Right ventricle myocardium inferior (tissue), 1 donor: ENCODE measurements around the gene TLK2. TPM values are rescaled to one million over a fixed set of nuclear protein-coding genes. Genes with fewer than 3 reads are reported as not detected.
A peak's percentile ranks its signal among the peaks of the same experiment; 100 is the strongest.
"Not testable (repeated sequence)": the region's sequence is repeated elsewhere in the genome, so short reads cannot be mapped to it uniquely, and the experiment has no call there.

Source experiments
- ATAC-seq: fragments of 200-7000 bp; cut with Tn5 transposase; one replicate; pipeline ENCODE4 v1.9.1; 2020; ENCODE audit warnings: mild to moderate bottlenecking, moderate library complexity
- DNase-seq: peaks from one replicate; pipeline ENCODE4 v3.0.0; 2021; ENCODE audit errors: missing footprints
- intact Hi-C: fragments of 100-400 bp; cut with DNase I; formaldehyde crosslinking; loops from one replicate; pipeline ENCODE4 v1.11.0; 2022
- total RNA-seq: library from RNA; stranded (reverse); fragmentation: NEBNext Ultra II Directional; extraction: Animal tissue kit (Norgen Biotek cat#: 25700); gene quantifications from one replicate; pipeline ENCODE4 v1.2.1, GENCODE V29; 2021
- donor health status: DM: no; HTN: yes; CAD: no; lungs with severe emphysema.

The TLK2 gene
- total RNA-seq, 1 donor from 2014 or later, result 29.1 TPM

DNA sequence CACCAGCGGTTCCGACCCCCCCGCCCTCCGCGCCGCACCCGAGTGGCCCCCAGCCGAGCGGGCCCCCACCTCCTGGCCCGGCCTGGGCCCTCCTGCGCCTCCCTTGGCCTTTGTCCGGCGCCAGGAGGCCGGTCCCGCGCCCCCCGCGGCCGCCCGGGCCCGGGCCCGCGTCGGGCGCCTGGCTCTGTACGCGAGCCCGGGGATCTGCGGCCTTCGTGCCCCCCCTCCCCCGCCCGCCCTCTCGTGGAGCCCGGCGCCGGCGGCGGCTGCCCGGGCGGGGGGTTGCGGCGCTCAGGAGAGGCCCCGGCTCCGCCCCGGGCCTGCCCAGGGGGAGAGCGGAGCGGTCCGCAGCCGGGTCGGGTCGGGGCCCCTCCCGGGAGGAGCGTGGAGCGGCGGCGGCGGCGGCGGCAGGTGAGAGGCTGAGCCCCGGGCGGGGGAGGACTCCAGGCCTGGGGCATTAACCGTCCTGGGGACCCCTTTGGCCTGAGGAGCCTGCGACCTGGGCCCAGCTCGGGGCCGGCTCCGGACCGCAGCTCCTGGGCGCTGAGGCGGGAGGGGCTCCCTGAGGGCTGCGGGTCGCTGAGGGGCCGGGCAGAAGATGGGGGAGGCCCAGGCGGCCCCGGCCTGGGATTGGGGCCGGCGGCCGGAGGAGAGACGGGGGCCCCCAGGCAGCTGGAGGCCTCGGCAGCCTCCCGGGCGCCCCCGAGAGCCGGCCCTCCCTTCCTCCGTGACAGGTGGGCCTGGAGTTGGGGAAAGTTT lies 434 bp downstream of the TLK2 start:
- intact Hi-C loops, DNase-seq: not testable (repeated sequence)
- peak; percentile 33 for ATAC-seq

DNA sequence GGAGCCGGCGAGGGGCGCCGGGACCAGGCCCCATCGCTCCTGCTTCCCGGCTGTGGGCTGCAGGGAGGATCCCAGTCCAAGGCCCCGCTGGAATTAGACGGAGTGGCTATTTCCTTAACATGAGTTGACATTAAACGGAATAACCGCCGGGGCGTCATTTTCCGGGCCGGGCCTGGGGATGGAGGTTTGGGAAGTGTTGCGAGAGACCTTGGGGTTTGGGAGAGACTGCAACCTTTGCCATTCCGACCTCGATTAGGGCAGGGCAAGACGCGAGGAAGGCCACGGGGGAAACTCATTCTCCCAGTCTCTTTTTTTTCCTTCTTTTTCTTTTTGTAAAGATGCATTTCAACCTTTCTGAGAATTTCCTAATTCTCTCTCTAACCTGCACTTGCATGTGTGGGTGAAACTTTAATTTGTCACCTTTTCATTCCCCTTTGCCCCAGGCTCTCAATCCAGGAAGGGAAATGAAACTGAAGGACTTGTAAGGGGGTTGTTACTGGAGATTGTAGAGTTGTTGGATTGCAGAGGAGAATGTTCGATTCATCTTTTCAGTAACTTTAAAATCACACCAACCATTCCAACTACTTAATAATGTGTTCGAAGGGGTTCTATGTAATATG lies 1.1 kb downstream of the TLK2 start:
- DNase-seq, intact Hi-C loops: not testable (repeated sequence)
- peak; percentile 14 for ATAC-seq

DNA sequence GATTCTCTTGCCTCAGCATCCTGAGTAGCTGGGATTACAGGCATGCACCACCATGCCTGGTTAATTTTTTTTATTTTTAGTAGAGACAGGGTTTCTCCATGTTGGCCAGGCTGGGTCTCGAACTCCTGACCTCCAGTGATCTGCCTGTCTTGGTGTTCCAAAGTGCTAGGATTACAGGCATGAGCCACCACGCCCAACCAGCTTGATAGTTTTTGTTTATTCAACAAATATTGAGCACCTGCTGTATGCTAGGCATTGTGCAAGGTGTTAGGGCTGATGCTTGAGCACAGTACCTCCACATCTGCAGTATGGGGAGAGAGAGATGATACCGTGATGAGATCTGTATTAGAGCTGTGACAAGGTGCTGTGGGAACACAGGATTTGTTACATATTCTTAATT lies 3.9 kb downstream of the TLK2 start:
- DNase-seq, intact Hi-C loops, ATAC-seq: not testable (repeated sequence)

DNA sequence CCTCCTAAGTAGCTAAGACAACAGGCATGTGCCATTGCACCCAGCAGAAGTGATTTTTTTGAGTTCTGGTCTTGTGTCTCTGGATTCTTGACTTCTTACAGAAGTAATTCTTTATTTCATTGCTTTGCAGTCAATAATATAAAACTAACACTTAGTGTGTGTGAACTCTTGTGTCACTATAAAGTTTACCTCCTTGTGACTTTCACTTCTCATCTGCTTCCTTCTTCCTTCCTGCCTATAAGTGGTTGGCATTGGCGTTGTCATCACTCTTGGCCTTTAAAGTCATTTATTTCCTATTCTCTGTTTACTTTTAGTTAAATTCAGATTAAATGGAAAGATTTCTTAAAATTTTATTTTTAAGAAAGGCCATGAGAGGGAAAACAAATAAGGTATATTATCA lies 12.4 kb downstream of the TLK2 start:
- ATAC-seq, intact Hi-C loops, DNase-seq: not testable (repeated sequence)

DNA sequence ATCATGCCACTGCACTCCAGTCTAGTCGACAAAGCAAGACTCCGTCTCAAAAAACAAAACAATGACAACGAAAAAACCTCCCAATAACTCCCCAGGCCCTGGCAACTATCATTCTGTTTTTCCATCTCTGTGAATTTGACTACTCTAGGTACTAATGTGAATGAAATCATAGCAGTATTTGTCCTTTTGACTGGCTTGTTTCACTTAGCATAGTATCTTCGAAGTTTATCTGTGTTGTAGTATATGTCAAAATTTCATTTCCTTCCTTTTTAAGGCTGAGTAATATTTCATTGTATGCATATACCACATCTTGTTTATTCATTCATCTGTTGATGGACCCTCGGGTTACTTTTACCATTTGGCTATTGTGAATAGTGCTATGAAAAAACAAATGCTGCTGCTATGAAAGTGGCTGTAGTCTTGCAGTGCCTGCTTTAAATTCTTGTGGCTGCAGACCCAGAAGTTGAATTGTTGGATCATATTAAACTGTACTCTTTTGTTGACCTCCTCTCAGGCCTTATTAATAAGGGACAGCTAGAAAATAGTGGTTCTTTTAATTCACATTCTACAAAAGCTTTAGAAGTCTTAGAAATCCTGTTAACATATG lies 14.5 kb downstream of the TLK2 start:
- DNase-seq, intact Hi-C loops, ATAC-seq: not testable (repeated sequence)

DNA sequence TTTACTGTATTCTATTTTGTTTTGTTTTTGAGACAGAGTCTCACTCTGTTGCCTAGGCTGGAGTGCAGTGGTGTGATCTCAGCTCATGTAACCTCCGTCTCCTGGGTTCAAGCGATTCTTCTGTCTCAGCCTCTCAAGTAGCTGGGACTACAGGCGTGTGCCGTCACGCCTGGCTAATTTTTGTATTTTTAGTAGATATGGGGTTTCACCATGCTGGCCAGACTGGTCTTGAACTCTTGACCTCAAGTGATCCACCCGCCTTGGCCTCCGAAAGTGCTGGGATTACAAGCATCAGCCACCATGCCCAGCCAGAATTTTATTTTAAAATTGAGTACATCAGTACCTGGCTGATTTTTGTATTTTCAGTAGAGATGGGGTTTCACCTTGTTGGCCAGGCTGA lies 15.4 kb downstream of the TLK2 start:
- DNase-seq, intact Hi-C loops, ATAC-seq: not testable (repeated sequence)

DNA sequence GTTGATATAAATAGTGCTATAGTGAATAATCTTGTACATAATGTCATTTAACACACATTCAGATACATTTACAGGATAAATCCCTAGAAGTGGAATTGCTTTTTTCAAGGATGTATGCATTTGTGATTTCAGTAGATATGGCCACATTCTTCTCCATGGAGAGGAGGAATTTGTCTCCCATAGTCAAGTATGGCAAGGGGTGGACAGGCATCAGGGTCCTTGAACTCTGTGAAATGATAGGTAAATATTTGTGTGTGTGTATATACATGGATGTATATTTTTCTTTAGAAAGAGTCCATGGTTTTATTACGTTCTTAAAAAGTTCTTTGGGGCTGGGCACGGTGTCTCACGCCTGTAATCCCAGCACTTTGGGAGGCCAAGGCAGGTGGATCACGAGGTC lies 17.7 kb downstream of the TLK2 start:
- DNase-seq, ATAC-seq, intact Hi-C loops: not testable (repeated sequence)

DNA sequence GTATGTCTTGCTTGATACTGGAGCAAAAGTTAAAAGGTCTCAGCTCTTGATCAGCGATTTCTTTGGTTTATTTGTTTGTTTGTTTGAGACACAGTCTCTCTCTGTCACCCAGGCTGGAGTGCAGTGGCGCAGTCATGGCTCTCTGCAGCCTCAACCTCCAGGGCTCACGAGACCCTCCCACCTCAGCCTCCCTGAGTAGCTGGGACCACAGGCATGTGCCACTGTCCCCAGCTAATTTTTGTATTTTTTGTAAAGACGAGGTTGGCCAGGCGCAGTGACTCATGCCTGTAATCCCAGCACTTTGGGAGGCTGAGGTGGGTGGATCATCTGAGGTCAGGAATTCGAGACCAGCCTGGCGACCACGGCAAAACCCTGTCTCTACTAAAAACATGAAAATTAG lies 20.2 kb downstream of the TLK2 start:
- intact Hi-C loops, ATAC-seq, DNase-seq: not testable (repeated sequence)

DNA sequence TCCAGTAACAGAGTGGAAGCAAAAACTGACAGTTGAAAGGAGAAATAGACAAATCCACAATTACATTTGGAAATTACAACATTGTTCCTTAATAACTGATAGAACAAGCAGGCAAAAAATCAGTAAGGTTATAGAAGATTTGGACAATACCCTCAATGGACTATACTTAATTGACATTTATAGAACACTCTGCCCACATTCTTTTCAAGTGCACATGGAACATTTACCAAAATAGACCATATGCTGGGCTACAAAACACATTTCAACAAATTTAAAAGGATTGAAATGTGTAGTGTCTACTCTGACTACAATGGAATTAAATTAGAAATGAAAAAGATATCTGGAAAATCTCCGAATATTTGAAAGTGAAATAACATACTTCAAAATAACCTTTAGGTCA lies 21.8 kb downstream of the TLK2 start:
- ATAC-seq, intact Hi-C loops, DNase-seq: not testable (repeated sequence)

DNA sequence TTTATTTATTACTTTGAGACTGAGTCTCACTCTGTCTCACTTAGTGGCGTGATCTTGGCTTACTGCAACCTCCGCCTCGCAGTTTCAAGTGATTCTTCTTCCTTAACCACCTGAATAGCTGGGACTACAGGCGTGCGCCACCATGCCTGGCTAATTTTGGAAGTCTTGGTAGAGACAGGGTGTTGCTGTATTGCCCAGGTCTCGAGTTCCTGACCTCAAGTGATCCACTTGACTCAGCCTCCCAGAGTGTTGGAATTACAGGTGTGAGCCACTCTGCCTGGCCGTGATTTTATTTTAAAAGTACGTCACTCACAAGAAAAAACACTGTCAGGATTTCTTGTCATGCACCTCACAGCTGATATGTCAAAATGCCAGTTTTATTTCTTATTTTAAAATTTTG lies 26.2 kb downstream of the TLK2 start:
- intact Hi-C loops, DNase-seq, ATAC-seq: not testable (repeated sequence)

DNA sequence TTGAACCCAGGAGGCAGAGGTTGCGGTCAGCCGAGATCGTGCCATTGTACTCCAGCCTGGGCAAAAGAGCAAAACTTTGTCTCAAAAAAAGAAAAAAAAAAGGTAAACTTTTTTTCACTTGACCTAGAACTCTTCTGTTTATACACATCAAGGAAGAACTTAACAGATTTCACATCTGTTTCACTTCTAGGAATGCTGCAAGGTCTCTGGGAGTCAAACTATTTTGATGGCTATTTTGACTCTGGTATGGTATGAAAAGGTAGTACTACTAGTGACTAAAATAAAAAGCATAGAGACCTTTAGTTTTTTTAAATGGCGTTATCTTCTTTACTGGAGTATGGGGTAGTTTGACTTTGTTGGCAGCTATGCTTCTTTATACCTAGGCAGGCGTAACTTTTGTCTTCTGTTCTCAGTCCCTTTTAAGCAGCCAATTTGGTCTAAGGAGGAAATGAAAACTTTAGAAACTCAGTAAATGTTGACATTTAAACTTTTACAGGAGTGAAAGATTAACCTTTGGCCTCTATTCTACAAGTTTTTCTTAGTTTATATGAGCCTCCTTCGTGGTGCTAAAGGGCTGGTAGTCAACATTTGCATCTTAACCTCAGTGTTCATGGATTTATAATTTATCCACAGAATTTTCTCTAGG lies 28.7 kb downstream of the TLK2 start:
- ATAC-seq, DNase-seq, intact Hi-C loops: not testable (repeated sequence)

DNA sequence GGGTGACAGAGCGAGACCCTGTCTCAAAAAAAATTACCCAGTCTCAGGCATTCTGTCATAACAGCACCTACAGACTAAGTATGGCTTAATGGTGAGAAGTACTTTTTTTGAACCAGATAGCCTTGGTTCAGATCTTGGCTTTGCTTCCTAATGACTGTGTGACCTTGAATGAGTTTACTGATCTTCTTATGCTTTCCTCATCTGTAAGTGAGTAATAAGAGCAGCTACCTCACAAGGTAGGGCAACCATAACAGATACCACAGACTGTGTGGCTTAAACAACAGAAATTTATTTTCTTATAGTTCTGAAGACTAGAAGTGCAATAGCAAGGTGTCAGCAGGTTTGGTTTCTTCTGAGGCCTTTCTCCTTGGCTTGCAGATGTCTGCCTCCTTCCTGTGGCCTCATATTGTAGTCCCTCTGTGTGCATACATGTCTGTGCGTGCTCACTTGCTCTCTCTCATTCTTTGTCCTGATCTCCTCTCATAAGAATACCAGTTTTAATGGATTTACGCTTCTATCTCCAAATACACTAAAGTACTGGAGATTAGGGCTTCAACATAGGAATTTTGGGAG lies 31.7 kb downstream of the TLK2 start:
- intact Hi-C loops, DNase-seq, ATAC-seq: not testable (repeated sequence)

DNA sequence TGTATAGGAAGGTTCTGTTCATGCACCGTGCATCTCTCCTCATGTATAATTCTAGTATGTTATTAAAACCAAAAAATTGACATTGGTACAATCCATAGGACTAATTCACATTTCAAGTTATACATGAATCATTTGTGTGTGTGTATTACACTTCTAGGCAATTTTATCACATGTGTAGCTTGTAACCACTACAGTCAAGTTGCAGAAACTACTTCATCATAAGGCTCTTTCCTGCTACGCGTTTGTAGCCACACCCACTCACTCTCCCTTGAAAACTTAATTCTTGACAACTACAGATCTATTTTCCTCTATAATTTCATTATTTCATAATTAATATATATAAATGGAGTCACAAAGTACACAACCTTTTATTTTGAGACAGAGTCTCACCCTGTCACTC lies 32.4 kb downstream of the TLK2 start:
- intact Hi-C loops, DNase-seq, ATAC-seq: not testable (repeated sequence)

DNA sequence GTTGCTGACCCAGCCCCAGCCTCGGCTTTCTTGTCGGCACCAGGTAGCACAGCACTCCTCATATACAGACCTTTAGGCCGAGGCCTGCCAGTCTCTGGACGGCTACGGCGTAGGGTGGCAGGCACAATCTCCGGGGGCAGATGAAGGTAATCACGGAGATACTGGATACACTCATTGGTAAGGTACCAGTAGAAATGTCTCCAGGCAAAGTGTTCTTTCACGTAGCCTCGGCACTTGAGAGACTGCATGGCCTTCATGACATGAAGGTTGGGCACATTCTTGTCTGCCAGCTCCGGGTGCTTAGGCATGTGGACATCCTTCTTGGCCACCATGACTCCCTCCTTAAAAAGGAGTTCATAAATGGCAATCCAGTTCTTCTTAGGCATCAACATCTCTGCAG lies 37.8 kb downstream of the TLK2 start:
- ATAC-seq, intact Hi-C loops, DNase-seq: not testable (repeated sequence)

DNA sequence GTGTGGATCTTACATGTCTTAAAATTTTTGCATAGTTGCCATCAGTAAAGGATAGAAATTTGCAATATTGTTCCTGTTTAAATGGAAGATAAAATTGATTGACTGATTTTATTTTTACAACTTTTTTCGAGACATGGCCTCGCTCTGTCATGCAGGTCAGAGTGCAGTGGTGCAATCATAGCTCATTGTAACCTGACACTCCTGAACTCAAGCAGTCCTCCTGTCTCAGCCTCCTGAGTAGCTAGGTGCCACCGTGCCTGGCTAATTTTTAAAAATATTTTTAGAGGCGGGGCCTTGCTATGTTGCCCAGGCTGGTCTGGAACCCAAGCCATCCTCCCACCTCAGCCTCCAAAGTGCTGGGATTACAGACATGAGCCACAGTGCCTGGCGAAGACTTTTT lies 42.7 kb downstream of the TLK2 start:
- intact Hi-C loops, ATAC-seq, DNase-seq: not testable (repeated sequence)

DNA sequence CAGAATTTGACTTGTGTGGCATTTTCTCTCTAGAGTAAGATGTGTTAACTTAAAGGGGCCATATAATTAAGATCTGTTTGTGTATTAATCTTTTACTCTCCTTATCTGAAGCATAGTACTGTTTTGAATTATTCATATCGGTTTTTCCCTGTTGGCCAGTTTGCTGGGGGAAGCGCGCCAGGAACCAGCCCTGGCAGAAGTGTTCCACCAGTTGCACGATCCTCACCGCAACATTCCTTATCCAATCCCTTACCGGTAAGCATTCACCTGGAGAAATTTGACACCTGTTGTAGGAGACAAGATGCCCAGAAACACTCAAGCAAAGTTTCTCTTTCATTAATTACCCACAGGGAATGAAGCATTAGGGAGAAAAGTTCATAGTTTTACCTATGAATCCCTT lies 45.5 kb downstream of the TLK2 start:
- intact Hi-C loops, result not testable (repeated sequence)

DNA sequence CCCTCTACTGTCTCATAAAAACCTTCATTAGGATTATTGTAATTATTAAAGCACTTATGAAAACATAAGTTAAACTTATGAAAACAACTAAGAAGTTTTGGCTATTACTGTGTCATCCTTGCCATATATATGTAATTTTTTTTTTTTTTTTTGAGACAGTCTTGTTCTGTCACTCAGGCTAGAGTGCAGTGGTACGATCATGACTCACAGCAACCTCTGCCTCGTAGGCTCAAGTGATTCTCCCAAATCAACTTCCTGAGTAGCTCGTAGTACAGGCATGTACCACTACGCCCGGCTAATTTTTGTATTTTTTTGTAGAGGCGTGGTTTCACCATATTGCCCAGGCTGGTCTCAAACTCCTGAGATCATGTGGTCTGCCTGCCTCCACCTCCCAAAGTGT lies 46.7 kb downstream of the TLK2 start:
- DNase-seq, ATAC-seq, intact Hi-C loops: not testable (repeated sequence)

More for the DNA sequence above, 45.5 kb downstream of the TLK2 start:
- DNase-seq, ATAC-seq: not testable (repeated sequence)

DNA sequence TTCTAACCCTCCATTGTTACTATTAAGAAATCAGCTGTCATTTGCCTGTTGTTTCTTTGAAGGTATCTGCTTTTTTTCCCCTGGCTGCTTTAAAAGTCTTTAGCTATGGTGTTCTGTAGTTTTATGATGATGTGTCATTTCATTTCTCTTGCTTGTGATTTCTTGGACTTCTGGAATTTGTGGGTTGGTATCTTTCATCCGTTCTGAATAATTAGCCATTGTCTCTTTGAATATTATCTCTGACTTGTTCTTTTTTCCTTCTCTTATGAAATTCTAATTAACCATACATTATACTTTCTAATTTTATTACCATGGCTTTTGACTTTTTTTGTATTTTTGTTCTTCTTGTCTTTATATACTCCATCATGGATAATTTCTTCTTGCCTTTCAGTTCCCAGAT lies 52.3 kb downstream of the TLK2 start:
- DNase-seq, intact Hi-C loops, ATAC-seq: not testable (repeated sequence)

DNA sequence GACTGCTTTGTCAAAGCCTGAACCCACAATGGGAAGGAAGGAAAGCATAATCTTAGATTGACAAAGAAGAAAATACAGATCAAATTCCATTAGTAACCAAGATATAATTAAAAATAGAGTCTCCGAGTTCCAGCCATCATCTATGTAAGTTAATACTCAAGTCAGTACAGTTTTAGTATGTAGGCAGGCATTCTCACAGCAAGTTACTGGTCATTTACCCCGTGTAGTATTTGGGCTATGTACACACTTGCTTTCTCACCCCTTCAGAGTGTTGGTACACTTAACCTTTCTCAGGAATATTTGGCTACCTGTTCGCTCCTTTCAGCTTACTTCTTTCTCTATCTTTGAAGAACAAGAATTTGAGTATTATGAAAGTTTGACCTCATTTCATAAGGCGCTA lies 57.9 kb downstream of the TLK2 start:
- ATAC-seq, intact Hi-C loops, DNase-seq: not testable (repeated sequence)
